HEK293T (cell line): ENCODE results near the gene SCMH1.

Experiments
- ELF4 ChIP-seq: fragments of 450-650 bp; IDR thresholded peaks from 2 replicates; pipeline ENCODE4 v1.6.1; 2017; ENCODE audit warnings: antibody characterized with exemption
- FOXA1 ChIP-seq: fragments of 450-650 bp; IDR thresholded peaks from 2 replicates; pipeline ENCODE4 v1.6.1; 2016; ENCODE audit warnings: mild to moderate bottlenecking
- FOXK2 ChIP-seq: fragments of 450-650 bp; IDR thresholded peaks from 2 replicates; pipeline ENCODE4 v1.6.1; 2016; ENCODE audit warnings: mild to moderate bottlenecking
- NFRKB ChIP-seq: fragments of 450-650 bp; IDR thresholded peaks from 2 replicates; pipeline ENCODE4 v1.6.1; 2016; ENCODE audit warnings: mild to moderate bottlenecking, moderate library complexity
- SP1 ChIP-seq: fragments of 450-650 bp; IDR thresholded peaks from 2 replicates; pipeline ENCODE4 v1.6.1; 2017
- TF ChIP-seq, protein P1 (sequence below): fragments of 450-650 bp; IDR thresholded peaks from 2 replicates; pipeline ENCODE4 v1.6.1; 2016

DNA sequence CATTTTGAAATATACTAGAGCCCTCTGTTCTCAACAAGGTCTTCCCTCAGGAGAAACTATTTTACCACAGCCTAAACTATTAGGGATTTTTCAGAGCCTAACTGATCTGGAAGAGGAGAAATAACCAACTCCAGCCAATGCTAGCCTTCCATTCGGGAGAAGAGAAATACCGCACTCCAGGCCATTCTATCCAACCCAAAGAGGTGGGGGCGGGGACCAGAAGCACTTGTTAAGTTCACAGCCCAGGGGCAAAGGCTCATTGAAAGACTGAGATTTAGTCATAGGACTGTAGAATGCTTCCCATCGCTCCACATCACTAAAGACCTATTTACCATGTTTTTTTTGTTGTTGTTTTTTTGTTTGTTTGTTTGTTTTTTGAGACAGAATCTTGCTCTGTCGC lies 185.2 kb downstream of the SCMH1 start:
- TF ChIP-seq, protein P1, sequence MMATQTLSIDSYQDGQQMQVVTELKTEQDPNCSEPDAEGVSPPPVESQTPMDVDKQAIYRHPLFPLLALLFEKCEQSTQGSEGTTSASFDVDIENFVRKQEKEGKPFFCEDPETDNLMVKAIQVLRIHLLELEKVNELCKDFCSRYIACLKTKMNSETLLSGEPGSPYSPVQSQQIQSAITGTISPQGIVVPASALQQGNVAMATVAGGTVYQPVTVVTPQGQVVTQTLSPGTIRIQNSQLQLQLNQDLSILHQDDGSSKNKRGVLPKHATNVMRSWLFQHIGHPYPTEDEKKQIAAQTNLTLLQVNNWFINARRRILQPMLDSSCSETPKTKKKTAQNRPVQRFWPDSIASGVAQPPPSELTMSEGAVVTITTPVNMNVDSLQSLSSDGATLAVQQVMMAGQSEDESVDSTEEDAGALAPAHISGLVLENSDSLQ = no peak
- TF ChIP-seq NFRKB = no peak
- TF ChIP-seq FOXK2 = no peak
- TF ChIP-seq ELF4 = no peak
- TF ChIP-seq FOXA1 = no peak
- TF ChIP-seq SP1 = no peak
